ENCODE data around the gene SERPIND1. TPM values are rescaled to one million over a fixed set of nuclear protein-coding genes. Genes with fewer than 3 reads are reported as not detected.

Gene SERPIND1
- total RNA-seq, 4 donors from 2014 or later = 0.24 to 0.37 TPM; not detected in 2

DNA sequence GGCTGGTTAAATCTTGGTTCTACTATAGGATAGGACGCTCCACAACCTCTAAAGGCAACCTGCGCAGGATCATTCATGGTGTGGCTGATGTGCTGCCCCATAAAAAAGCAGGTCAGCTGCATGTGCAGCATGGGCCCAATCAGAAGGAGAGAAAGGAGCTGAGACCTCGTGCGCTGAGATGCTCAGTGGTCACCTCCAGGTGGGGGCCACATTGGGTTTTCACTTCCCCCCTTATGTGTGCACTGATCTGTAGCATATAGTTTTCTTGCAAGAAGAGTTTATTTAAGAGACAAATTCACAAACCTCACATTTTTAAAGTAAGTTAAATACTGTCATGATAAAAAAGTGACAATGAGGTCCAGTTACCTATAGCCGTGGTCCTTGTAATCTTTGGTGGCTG lies 24.3 kb downstream of the SERPIND1 start:
- DNase-seq (ENCODE audit: low spot score) (no peak), ATAC-seq (ENCODE audit: low FRiP score) (no peak)
- TF ChIP-seq CTCF (IDR thresholded peaks at IDR 0.05) = no peak

DNA sequence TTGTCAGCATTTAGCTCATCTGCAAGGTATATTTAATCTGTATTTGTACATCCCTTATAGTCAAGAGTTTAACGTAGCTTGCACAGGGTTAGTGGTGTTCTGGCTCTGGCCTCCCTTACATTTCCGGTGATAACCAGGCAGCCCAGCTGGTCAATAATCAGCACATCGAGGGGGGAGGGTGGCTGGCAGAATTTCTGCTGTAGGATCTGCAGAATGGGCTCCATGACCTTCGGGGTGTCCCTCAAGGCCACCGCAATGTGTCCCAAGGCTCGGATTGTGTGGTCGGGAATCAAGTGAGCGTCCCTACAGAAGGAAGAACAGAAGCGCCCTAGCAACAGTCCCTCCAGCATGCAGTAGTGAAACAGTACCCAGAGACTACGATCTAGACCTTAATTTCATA lies 25.1 kb downstream of the SERPIND1 start:
- no peak for DNase-seq (ENCODE audit: low spot score)
- no peak for TF ChIP-seq CTCF (IDR thresholded peaks at IDR 0.05)
- no peak for ATAC-seq (ENCODE audit: low FRiP score)

GRCh38 chr22:20799449-20799848 lies 25.5 kb downstream of the SERPIND1 start:
- TF ChIP-seq CTCF (IDR thresholded peaks at IDR 0.05) = no peak
- DNase-seq (ENCODE audit: low spot score) = no peak
- ATAC-seq (ENCODE audit: low FRiP score) = no peak

- ATAC-seq (ENCODE audit: low FRiP score) = no peak
- TF ChIP-seq CTCF (IDR thresholded peaks at IDR 0.05) = no peak
- DNase-seq (ENCODE audit: low spot score) = no peak
Measured at GRCh38 chr22:20802452-20802851, 28.5 kb downstream of the SERPIND1 start.

GRCh38 chr22:20802922-20803553 lies 29.1 kb downstream of the SERPIND1 start:
- no peak for TF ChIP-seq CTCF (IDR thresholded peaks at IDR 0.05)
- ATAC-seq (ENCODE audit: low FRiP score) (no peak), DNase-seq (ENCODE audit: low spot score) (no peak)

GRCh38 chr22:20803696-20804324 lies 29.9 kb downstream of the SERPIND1 start:
- no peak for DNase-seq (ENCODE audit: low spot score)
- no peak for ATAC-seq (ENCODE audit: low FRiP score)

More at GRCh38 chr22:20803696-20804324, 29.9 kb downstream of the SERPIND1 start:
- TF ChIP-seq CTCF (IDR thresholded peaks at IDR 0.05) = no peak

Data from omental fat pad (tissue), 4 donors.